ENCODE data around the gene SHROOM3. TPM values are rescaled to one million over a fixed set of nuclear protein-coding genes. Genes with fewer than 3 reads are reported as not detected.

Gene SHROOM3
- total and polyA plus RNA-seq, 2 experiments from 2014 or later = 11.3 to 73.5 TPM

DNA sequence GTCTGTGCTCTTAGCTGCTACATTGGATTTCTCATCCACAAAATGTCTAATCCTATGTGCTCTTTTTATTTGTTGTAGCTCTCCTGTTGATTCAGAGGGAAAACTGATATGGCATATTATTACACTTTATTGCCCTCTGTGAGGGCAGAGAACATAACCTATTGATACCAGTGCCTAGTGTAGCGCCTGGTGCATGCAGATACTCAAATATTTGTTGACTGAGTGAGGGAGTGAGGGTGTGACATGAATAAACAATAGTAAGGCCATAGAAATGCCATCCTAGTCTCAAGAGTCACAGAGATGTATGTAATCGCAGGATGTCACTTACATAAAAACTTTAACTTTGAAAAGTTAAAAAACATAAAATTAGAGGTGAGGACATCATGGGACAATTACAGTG, 159.1 kb downstream of the SHROOM3 start:
- Mint-ChIP-seq H3K27ac (no peak overlapping the region), H3K4me1 (peaks cover 39% of the 10 kb centered on the region), H3K9me3 (no peaks in the 10 kb centered on the region; the same call in 2 of the 3 replicates), H3K27me3 (ENCODE audit: insufficient read depth, low read depth, poor library complexity) (no peaks in the 10 kb centered on the region), H3K4me3 (no peak overlapping the region), H3K36me3 (ENCODE audit: low read depth) (0 out of 3 replicates have a peak, but pooled peaks cover 2% of the 10 kb centered on the region)
- no peaks in the 10 kb centered on the region for H3K79me2 ChIP-seq (replicated peaks; ENCODE audit: insufficient read depth)
- H3K27ac ChIP-seq (ENCODE audit: low read depth) = no peak overlapping the region
- H2AFZ ChIP-seq = no peak overlapping the region
- no peaks in the 10 kb centered on the region for H3K9me2 ChIP-seq (ENCODE audit: insufficient read depth)
- ATAC-seq (no peak), DNase-seq (ENCODE audit: low spot score) (no peak)
- no peaks in the 10 kb centered on the region for H3K36me3 ChIP-seq (ENCODE audit: insufficient read depth)
- no peak overlapping the region for H3K4me3 ChIP-seq
- H4K20me1 ChIP-seq (replicated peaks; ENCODE audit: insufficient read depth) = no peaks in the 10 kb centered on the region
- H3F3A ChIP-seq (replicated peaks; ENCODE audit: low read depth) = peaks cover 4% of the 10 kb centered on the region; the same call in 1 of the 2 replicates
- no peak overlapping the region for H3K4me2 ChIP-seq
- H3K4me1 ChIP-seq (ENCODE audit: insufficient read depth) = peaks cover 18% of the 10 kb centered on the region
- H3K27me3 ChIP-seq (ENCODE audit: insufficient read depth) = no peaks in the 10 kb centered on the region
- TF ChIP-seq, protein P1, sequence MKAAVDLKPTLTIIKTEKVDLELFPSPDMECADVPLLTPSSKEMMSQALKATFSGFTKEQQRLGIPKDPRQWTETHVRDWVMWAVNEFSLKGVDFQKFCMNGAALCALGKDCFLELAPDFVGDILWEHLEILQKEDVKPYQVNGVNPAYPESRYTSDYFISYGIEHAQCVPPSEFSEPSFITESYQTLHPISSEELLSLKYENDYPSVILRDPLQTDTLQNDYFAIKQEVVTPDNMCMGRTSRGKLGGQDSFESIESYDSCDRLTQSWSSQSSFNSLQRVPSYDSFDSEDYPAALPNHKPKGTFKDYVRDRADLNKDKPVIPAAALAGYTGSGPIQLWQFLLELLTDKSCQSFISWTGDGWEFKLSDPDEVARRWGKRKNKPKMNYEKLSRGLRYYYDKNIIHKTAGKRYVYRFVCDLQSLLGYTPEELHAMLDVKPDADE (IDR thresholded peaks at IDR 0.05) = no peak
- TF ChIP-seq EZH2 (IDR thresholded peaks at IDR 0.05; ENCODE audit: low read depth, unreplicated experiment) = no peak
- TF ChIP-seq, protein P2, sequence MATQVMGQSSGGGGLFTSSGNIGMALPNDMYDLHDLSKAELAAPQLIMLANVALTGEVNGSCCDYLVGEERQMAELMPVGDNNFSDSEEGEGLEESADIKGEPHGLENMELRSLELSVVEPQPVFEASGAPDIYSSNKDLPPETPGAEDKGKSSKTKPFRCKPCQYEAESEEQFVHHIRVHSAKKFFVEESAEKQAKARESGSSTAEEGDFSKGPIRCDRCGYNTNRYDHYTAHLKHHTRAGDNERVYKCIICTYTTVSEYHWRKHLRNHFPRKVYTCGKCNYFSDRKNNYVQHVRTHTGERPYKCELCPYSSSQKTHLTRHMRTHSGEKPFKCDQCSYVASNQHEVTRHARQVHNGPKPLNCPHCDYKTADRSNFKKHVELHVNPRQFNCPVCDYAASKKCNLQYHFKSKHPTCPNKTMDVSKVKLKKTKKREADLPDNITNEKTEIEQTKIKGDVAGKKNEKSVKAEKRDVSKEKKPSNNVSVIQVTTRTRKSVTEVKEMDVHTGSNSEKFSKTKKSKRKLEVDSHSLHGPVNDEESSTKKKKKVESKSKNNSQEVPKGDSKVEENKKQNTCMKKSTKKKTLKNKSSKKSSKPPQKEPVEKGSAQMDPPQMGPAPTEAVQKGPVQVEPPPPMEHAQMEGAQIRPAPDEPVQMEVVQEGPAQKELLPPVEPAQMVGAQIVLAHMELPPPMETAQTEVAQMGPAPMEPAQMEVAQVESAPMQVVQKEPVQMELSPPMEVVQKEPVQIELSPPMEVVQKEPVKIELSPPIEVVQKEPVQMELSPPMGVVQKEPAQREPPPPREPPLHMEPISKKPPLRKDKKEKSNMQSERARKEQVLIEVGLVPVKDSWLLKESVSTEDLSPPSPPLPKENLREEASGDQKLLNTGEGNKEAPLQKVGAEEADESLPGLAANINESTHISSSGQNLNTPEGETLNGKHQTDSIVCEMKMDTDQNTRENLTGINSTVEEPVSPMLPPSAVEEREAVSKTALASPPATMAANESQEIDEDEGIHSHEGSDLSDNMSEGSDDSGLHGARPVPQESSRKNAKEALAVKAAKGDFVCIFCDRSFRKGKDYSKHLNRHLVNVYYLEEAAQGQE (IDR thresholded peaks at IDR 0.05; ENCODE audit: unreplicated experiment) = no peak
- TF ChIP-seq POLR2AphosphoS5 (IDR thresholded peaks at IDR 0.05; ENCODE audit: low read depth) = no peak
- TF ChIP-seq CREB1 (CRISPR knock-in tag; IDR thresholded peaks at IDR 0.05; ENCODE audit: low read depth) = no peak
- TF ChIP-seq STAT1 (IDR thresholded peaks at IDR 0.05; ENCODE audit: unreplicated experiment) = no peak
- TF ChIP-seq ZNF331 (CRISPR knock-in tag; IDR thresholded peaks at IDR 0.05; ENCODE audit: low read depth) = no peak
- TF ChIP-seq EZH2phosphoT487 (IDR thresholded peaks at IDR 0.05; ENCODE audit: unreplicated experiment) = no peak
- TF ChIP-seq, protein P3, sequence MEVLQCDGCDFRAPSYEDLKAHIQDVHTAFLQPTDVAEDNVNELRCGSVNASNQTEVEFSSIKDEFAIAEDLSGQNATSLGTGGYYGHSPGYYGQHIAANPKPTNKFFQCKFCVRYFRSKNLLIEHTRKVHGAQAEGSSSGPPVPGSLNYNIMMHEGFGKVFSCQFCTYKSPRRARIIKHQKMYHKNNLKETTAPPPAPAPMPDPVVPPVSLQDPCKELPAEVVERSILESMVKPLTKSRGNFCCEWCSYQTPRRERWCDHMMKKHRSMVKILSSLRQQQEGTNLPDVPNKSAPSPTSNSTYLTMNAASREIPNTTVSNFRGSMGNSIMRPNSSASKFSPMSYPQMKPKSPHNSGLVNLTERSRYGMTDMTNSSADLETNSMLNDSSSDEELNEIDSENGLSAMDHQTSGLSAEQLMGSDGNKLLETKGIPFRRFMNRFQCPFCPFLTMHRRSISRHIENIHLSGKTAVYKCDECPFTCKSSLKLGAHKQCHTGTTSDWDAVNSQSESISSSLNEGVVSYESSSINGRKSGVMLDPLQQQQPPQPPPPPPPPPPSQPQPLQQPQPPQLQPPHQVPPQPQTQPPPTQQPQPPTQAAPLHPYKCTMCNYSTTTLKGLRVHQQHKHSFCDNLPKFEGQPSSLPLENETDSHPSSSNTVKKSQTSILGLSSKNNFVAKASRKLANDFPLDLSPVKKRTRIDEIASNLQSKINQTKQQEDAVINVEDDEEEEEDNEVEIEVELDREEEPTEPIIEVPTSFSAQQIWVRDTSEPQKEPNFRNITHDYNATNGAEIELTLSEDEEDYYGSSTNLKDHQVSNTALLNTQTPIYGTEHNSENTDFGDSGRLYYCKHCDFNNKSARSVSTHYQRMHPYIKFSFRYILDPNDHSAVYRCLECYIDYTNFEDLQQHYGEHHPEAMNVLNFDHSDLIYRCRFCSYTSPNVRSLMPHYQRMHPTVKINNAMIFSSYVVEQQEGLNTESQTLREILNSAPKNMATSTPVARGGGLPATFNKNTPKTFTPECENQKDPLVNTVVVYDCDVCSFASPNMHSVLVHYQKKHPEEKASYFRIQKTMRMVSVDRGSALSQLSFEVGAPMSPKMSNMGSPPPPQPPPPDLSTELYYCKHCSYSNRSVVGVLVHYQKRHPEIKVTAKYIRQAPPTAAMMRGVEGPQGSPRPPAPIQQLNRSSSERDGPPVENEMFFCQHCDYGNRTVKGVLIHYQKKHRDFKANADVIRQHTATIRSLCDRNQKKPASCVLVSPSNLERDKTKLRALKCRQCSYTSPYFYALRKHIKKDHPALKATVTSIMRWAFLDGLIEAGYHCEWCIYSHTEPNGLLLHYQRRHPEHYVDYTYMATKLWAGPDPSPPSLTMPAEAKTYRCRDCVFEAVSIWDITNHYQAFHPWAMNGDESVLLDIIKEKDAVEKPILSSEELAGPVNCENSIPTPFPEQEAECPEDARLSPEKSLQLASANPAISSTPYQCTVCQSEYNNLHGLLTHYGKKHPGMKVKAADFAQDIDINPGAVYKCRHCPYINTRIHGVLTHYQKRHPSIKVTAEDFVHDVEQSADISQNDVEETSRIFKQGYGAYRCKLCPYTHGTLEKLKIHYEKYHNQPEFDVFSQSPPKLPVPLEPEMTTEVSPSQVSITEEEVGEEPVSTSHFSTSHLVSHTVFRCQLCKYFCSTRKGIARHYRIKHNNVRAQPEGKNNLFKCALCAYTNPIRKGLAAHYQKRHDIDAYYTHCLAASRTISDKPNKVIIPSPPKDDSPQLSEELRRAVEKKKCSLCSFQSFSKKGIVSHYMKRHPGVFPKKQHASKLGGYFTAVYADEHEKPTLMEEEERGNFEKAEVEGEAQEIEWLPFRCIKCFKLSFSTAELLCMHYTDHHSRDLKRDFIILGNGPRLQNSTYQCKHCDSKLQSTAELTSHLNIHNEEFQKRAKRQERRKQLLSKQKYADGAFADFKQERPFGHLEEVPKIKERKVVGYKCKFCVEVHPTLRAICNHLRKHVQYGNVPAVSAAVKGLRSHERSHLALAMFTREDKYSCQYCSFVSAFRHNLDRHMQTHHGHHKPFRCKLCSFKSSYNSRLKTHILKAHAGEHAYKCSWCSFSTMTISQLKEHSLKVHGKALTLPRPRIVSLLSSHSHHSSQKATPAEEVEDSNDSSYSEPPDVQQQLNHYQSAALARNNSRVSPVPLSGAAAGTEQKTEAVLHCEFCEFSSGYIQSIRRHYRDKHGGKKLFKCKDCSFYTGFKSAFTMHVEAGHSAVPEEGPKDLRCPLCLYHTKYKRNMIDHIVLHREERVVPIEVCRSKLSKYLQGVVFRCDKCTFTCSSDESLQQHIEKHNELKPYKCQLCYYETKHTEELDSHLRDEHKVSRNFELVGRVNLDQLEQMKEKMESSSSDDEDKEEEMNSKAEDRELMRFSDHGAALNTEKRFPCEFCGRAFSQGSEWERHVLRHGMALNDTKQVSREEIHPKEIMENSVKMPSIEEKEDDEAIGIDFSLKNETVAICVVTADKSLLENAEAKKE (CRISPR knock-in tag; IDR thresholded peaks at IDR 0.05) = no peak
- TF ChIP-seq JUNB (IDR thresholded peaks at IDR 0.05; ENCODE audit: unreplicated experiment) = no peak
- TF ChIP-seq, protein P4, sequence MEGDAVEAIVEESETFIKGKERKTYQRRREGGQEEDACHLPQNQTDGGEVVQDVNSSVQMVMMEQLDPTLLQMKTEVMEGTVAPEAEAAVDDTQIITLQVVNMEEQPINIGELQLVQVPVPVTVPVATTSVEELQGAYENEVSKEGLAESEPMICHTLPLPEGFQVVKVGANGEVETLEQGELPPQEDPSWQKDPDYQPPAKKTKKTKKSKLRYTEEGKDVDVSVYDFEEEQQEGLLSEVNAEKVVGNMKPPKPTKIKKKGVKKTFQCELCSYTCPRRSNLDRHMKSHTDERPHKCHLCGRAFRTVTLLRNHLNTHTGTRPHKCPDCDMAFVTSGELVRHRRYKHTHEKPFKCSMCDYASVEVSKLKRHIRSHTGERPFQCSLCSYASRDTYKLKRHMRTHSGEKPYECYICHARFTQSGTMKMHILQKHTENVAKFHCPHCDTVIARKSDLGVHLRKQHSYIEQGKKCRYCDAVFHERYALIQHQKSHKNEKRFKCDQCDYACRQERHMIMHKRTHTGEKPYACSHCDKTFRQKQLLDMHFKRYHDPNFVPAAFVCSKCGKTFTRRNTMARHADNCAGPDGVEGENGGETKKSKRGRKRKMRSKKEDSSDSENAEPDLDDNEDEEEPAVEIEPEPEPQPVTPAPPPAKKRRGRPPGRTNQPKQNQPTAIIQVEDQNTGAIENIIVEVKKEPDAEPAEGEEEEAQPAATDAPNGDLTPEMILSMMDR (conservative IDR thresholded peaks at IDR 0.05; ENCODE audit: low read depth in 2 of 2) = no peak
- TF ChIP-seq ZNF114 (CRISPR knock-in tag; IDR thresholded peaks at IDR 0.05) = no peak
- TF ChIP-seq NANOG (IDR thresholded peaks at IDR 0.05; ENCODE audit: borderline replicate concordance) = no peak

Measured in GM23338 (cell line).